Cortex of kidney (tissue), 1 donor: ENCODE data around the gene NFYA.

Experiments
- DNase-seq: peaks from one replicate; lab custom pipeline; 2025; lab: John Stamatoyannopoulos, UW

The NFYA gene

DNA sequence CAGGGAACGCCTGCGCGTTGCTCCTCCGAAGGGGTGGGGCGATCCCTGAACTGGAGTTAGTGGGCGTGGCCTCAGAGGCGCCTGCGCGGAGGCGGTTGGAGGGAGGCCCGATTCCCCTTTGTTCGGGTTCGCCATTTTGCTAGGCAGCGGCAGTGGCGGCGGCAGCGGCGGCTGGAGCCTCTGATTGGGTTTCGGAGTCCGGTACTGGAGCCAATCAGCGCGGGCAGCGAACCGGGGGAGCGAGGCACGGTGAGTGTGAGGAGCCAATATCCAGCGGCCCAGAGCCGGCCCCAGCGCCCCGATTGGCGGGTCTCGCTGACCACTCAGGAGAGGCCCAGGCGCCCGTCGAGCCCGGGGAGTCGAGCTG is at the start of gene NFYA:
TSS of gene NFYA (plus strand) at position 139 of the 367 bp plus-strand sequence. CDS start 6,116 bp downstream, outside the sequence.
- DNase-seq: peak; percentile 83

- DNase-seq: no peak
These were observed 49.7 kb upstream of the NFYA start for GRCh38 chr6:41023114-41023513.

DNA sequence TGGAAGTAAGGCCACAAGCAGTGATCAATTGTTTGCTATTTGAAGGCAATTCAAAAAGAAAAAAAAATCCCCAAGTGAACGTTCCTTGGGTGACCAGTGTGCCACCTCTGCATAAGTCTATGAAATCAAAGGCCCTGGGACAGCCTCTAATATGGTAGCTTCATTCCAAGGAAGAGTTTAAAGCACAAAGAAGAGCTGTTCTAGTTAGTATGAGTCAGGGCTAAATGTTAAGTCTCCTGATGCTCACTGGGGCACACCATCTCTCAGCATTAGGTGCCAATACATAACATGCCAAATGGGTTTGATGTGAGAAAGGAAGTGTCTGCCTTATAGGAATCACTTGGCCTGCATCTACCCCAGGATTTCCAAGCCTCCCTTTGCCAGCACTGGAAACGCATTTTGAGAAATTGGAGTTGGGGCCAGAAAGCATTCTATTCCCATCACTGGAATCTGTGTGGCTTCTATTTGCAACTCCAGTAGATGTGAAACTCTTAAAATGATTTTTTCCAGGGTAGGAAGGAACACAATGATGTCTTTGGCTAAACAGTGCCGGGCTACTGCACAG is 46.7 kb upstream of the NFYA start:
- no peak for DNase-seq

- DNase-seq: no peak
These were observed 45.5 kb upstream of the NFYA start for GRCh38 chr6:41027241-41027640.

DNA sequence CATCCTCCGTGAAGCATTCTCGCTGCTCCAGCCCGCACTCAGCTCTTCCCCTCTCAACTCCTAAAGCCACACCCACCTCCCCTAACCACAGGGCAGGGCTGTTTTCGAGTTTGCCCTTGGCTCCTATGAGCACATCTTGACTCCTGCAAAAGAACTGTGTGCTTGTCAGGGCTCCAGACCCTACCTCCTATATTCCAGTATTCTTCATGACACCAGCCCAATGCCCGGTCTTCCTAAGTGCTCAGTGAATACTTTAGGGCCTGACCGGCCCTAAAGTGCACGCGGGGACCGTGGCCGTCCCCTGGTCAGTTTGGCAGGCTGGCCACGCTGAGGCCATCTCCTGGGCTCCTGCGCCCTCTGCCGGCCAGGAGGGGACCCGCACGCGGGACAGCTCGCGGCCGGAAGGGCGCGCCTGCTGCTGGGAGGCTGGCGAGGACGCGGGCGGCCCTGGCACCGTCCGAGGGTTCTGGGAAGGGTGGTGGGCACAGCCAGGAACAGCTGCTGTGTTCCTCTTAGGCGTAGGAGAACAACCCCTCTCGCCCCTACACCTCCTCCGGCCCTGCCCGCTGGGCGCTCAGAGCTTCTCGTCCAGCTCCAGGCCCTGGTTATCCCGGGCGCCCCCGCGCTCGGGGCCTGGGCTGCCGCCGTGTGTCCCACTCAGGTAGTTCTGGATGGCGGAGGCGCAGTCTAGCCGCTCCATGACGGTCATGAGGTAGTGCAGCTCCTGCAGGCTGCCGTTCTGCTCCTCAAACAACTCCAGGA is 44.8 kb upstream of the NFYA start:
- no peak for DNase-seq

DNA sequence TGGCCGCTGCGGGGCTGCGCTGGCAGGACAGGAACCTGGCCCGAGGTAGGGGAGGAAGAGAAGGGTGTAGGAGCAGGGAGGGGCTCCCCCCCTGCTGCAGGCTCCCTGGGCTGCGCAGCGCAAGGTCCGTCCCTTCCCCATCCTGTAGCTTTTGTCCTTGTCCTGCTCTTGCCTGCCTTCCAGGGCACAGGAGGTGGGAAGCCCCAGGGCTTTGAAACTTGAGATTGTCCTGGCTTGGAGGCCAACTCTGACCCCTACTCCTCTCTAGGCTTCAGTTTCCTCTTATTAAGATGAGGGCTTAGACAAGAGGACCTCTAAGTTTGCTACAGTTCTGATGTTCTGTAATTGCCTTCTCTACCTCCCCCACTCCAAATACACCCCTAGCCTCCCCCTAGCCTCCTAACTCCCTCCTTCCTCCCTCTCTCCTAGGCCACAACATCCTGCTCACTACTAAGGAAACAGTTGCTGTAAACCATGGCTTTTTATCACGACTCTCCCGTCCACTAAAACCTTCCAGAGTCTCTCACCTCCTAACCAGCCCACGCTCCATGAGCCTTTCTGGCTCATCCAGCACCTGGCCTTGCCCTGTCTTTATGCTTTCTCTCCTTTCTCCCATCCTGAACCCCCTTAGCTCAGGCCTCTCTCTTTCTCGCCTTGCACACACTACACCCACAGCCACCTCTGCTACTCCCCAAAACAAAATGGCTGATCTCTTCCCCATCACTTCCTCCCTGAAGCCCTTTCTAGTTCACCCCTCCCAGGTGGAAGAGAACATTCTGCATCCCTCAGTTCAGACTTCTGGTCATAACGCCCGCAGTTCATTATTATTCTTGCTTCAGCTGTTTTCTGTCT is 44.0 kb upstream of the NFYA start:
- DNase-seq: no peak

GRCh38 chr6:41032830-41033229 is 39.9 kb upstream of the NFYA start:
- no peak for DNase-seq

- no peak for DNase-seq
These were observed 39.0 kb upstream of the NFYA start for GRCh38 chr6:41033776-41034175.

DNA sequence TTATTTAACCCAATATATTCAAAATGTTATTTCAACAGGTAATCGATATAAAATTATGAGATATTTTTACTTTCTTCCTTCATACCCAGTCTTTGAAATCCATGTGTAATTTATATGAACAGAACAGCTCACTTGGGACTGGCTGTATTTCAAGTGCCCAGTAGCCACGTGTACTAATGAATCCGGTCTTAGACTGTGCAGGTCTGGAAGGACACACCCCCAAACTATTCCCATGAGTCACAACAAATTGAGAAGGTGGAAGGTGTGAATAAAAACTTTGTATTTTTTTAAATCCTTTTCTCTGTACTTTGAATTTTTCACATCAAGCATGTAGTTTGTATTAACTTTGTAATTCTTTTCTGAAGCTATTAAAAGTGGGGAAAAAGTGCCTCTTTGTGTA is 36.6 kb upstream of the NFYA start:
- no peak for DNase-seq

DNA sequence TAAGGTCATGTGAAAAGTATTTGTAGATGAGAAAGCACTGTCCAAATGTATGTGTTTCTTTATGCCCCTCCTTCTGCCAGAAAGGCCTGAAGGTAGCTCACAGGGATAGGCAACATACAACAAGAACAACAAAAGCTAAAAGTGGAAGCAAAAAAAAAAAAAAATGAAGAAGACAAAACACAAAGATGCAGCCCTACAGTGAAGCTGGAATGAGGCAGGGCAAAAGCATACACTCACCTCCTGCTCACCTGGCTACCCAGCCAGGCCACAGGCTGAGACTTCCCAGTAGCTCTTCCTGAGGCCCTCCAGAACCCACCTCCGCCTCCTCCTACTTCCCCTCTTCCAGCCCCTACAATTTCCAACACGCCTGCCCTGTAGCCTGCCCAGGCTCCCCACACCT is 36.2 kb upstream of the NFYA start:
- DNase-seq: no peak

- no peak for DNase-seq
These were observed 35.5 kb upstream of the NFYA start for GRCh38 chr6:41037107-41037900.

DNA sequence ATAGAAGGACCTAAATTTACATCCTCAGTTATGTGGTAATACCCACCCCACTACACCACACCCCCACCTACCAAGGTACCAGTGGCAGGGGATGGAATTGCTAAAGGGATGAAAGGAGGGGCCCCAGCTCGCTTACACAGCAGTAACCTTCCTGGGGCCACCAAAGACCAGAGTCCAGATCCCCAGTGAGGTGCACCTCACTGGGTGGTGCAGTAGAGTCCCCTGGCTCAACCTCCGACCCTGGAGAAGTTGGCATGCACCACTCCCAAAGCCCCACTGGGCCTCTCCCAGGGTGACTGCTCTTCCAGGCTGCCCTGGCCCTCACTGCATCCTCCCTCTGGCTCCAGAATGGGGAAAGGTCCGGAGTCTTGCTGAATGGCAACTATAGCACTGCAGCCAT is 34.6 kb upstream of the NFYA start:
- DNase-seq: no peak

GRCh38 chr6:41039060-41039998 is 33.4 kb upstream of the NFYA start, which contains the start of gene UNC5CL:
UNC5CL (minus strand) TSS chr6:41039221; CDS start chr6:41035074, 4,147 bp downstream.
- no peak for DNase-seq

DNA sequence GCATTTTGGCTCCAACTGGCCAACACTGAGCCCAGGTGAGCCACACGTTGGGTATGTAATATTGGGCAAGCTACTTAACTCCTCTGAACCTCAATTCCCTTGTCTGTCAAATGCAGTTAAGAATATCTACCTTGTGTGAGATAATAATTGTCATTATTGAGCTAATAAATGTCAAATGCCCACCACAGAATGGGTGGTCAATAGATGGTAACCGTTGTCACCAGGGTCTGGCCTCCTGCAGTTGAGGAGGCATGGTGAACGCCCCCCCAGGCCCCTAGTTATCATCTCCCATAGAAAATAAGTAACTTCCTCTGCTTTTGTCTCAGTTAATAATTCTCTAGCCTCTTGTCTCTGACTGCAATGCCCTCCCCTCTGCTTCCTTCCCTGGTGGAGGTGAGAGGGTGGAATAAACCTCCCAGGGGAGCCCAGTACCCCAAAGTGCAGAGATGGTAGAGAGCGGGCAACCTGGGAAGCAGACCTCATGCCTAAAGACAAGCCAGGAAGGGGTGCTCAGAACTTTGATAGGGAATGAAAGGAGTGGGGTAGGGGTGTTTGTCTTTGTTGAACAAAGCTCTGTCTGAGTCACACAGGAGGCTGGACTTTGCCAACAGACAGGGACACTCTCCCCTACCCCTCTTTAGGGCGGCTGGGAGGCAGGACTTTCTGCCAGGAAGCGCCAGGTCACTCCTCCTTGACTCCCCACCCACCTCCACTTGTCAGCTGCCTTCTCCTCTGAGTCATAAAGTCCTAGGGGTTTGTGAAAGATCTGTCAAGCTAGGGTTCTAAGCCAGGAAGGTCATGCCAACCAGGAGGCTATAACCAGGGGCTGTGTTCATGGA is 32.5 kb upstream of the NFYA start:
- DNase-seq: no peak

DNA sequence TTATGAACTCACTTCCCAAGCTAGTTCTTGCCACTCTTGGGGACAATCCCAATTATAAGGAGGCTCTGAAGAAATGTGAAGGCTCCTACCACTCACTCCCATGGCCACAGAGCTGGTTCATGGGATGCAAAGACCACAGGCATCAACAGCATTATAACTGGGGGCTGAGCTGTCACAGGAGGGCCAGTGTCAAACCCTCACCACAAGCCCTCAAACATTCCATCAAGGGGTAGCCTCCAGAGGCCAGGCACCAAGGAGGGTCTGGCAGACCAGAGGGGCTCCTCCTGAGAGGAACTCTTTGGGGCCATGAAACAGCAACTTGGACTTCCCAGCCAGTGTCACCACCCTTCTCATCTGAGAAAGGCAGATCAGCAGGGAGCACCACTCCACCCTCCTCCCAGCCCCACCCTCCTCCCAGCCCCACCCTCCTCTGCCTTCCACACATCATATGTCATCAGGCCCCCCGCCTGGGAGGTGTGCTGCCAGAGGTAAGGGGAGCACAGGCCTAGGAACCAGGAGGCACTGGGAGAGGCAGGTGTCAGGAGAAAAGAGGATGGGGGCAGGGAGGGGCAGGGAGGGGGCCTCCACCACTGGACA is 31.7 kb upstream of the NFYA start:
- DNase-seq: no peak

GRCh38 chr6:41042226-41043055 is 30.3 kb upstream of the NFYA start, which contains the start of gene TSPO2:
TSPO2 (plus strand) TSS chr6:41042467; CDS start chr6:41042986, 519 bp downstream.
- DNase-seq: no peak

DNA sequence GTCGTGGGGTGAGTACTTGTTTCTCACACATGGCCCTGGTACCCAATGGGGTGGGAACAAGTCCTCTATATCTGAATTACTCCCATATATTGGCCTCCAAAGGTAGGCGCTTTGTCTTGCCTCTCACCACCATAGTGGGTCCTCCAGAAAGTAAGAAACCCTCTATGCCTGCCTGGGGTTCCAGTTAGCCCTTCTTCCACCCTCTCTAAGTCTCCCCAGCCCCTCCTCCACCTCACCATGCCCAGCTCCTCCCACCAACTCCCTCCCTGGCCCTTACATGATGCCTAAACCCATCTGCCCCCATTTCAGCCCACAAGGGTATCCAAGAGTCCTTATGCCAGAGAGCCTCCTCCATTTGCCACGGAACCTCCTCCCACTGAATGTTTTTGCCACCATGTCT is 29.6 kb upstream of the NFYA start:
- no peak for DNase-seq

- no peak for DNase-seq
These were observed 27.1 kb upstream of the NFYA start for GRCh38 chr6:41045664-41046063.

- DNase-seq: no peak
These were observed 26.7 kb upstream of the NFYA start for GRCh38 chr6:41046084-41046483.
